GM19438 (cell line): ENCODE data around the gene AK9.

Source experiments
- ATAC-seq: cut with Tn5 transposase; IDR thresholded peaks from one replicate; pipeline ENCODE4 v1.9.1; 2021; ENCODE audit warnings: low read depth; ENCODE audit not compliant: unreplicated experiment

Gene AK9

GRCh38 chr6:109515781-109516409, 175.1 kb downstream of the AK9 start:
- no peak for ATAC-seq

DNA sequence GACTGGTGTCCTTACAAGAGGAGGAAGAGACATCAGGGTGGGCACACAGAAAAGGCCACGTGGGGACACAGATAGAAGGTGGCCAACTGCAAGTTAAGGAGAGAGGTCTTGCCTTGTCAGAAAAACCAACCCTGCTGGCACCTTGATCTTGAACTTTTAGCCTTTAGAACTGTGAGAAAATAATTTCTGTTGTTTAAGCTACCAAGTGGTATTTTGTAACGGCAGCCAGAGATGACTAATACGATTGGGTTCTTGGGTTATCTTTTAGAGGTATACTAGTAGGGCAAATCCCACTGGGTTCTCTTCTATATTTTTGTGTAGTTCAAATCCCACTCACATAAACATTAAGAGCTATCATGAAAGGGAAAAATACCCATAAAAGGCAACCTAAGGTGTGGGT, 176.1 kb downstream of the AK9 start:
- no peak for ATAC-seq

DNA sequence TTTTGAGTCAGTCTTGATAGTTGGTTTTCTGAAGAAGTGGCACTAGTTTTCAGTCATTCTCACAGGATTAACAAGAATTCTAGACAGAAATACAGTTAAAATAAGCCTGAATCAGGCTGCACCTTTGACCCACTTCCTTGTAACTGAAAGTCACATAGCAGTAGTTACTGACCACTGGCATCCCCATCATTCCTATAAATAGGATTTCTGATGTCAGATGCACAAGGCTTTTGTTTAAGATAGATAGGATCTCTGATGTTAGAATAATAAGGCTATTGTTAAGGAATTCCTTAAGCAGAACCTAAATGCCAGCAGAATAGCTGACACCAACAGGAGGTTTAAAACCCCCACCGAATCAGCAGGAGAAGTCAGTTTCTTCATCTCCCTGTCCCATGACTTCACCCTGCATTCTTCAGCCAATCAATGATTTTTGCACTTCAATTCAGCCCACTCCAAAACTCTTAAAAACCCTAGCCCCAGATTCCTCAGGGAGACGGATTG, 177.4 kb downstream of the AK9 start:
- no peak for ATAC-seq

DNA sequence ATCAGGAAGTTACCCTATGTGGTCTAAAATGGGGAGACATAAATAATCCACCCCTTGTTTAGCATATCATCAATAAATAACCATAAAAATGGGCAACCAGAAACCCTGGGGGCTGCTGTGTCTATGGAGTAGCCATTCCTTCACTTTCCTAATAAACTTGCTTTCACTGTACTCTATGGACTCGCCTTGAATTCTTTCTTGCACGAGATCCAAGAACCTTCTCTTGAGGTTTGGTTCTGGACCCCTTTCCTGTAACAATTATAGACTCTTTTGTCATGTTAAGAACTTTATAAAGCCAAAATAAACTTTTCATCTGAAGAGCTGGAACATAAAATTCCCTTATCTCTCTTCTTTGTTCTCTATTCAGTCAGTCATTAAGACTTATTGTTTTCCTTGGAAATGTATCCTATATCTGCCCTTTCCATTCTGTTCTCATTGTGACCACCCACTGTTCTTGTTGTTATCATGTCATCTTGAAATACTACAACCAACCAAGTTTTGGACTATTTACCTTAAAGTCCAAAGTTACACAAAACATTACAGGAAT, 178.7 kb downstream of the AK9 start:
- no peak for ATAC-seq

DNA sequence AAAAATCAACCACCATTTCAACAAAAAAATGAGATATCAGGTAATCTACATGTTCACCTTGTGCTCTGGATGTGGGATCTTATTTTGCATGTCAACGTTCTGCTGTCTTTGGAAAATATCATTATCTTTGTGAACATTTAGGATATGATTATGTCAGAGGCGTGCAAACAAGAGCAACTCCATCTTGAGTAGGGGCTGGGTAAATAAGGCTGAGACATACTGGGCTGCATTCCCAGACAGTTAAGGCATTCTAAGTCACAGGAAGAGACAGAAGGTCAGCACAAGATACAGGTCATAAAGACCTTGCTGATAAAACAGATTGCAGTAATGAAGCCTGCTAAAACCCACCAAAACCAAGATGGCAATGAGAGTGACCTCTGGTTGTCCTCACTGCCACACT, 179.2 kb downstream of the AK9 start:
- no peak for ATAC-seq

GRCh38 chr6:109510358-109510757, 180.6 kb downstream of the AK9 start:
- ATAC-seq = no peak

- no peak for ATAC-seq
Measured at GRCh38 chr6:109508166-109508860, 182.7 kb downstream of the AK9 start.

- ATAC-seq = no peak
Measured at GRCh38 chr6:109507490-109508072, 183.4 kb downstream of the AK9 start.

- ATAC-seq = no peak
Measured at GRCh38 chr6:109506841-109507240, 184.2 kb downstream of the AK9 start.

DNA sequence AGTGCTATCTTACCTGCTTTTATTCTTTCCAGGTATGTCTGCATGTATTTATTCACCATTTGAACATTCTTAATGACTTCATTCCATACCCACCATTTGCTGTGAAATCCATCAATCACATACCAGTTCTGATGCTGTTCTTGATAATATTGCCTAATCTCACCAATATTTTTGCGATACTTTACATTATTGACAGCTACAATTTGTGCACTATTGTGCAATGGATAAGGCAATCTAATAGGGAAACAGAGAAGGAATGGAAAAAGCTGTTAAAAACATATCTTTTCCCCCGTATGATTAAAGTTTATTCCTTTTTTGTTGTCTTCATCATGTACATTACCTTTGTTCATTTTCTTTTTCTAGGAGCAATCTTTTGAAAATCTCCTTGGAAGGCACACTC, 184.7 kb downstream of the AK9 start:
- no peak for ATAC-seq

- ATAC-seq = no peak
Measured at GRCh38 chr6:109503327-109504224, 187.4 kb downstream of the AK9 start.

- no peak for ATAC-seq
Measured at GRCh38 chr6:109498936-109499335, 192.1 kb downstream of the AK9 start.

DNA sequence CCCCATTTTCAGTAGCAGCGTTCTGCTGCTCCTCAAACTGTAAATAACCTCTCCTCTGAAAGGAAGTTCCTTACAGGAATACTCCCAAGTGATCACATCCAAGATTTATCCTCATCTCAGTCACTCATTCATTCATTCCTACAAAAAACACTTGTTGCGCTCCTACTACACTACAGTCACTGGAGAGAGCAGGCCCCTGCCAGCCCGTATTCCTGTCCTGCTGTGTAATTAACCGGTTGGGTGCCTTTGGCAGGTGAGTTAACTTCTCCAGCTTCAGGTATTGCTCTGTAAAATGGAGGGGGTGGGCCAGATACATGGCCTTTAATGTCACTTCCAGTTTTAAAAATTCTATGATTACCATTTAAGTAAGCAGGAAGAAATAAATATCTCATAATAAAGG, 192.9 kb downstream of the AK9 start:
- ATAC-seq = no peak

DNA sequence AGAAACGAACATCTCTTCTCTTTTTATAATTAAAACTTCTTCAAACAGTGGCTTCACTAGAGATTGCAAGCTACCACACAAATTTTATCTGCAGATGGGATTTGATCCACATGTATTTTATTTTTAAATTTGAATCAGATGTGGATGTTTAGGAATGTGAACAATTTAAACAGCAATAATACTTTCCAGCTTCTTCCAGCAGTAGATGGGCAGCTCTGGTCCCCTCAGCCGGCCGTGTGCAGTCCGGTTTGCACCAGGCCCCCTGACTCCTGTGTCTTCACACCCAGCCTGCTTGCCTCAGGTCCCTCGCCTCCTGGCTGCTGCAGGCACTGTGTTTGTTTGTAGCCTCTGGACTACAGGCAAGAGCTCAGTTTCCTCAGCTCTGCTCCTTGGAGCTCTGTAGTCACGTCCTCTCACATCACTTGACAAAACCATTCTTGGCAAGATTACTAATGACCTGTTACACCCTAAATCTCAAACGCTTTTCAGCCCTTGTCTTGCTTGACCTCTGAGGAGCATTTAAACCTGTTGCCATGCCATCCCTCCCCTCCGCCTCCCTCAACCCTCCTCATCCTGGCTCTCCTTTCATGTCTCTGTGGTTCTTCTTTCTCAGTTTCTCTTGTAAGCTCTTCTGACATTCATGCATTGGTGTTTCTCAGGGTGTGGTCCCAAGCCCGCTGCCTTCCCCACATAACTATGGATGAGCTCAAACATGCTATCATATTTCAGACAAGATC, 194.8 kb downstream of the AK9 start:
- ATAC-seq = no peak

GRCh38 chr6:109493865-109494264, 197.1 kb downstream of the AK9 start:
- ATAC-seq = no peak

DNA sequence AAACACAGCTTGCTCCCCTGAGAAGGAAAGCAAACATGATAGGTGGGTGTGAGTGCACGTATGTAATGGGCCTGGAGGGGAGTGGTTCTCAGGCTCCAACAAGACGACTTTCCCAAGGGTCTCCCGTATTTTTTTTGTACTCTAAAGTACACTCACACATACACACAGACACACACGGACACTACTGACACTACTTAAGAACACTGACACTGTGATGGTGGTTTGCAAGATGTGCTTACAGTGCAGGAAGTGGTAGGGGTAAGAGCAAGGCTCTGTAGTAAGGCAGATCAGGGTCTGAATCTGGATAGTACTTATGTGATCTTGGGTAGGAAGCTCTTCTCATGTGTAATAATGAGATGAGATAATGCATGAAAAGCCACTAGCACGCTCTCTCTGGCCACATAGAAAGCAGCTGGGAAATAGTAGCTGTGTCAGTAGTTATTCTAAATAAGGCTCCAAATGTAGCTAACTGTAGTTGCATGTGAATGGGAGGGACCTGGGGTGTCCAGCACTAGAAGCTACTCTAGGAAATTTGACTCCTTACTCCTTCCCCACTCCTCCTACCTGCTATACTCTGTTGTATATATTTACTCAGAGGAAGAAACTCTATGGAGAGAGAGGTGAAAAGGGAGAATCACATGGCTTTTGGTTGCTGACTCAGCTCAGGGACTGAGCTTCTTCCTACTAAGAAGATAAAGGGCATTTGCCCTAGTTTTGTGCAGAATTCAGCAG, 199.6 kb downstream of the AK9 start:
- ATAC-seq = no peak

- ATAC-seq = no peak
Measured at GRCh38 chr6:109490713-109491112, 200.3 kb downstream of the AK9 start.

DNA sequence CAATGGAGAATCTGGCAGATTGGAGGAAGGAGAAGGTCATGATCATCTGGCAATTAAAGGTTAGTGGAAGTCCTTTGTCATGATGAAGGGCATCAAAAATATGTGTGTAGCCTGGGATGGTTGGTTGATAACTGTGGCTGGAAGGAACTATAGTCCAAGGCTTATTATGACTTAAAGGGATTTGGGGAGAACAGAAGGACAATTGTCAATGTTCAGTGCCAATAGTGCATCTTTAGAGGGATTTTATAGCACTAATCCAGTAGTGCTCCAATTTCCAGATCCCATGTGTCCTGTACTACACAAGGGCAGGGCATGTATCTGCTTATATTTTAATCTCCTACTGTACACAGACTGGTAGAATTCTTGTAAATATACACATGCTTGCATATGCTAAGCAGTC, 203.0 kb downstream of the AK9 start:
- ATAC-seq = no peak

GRCh38 chr6:109486068-109486467, 204.9 kb downstream of the AK9 start:
- ATAC-seq = no peak
